ENCODE data around the gene CWF19L1.
"Not testable (repeated sequence)": the region's sequence is repeated elsewhere in the genome, so short reads cannot be mapped to it uniquely, and the experiment has no call there.

Gene CWF19L1

GRCh38 chr10:100297242-100297641 lies 29.8 kb upstream of the CWF19L1 start:
- DNase-seq (ENCODE audit: low read depth, low spot score): no peak
- Histone ChIP-seq H3K27me3 (ENCODE audit: insufficient read depth, insufficient read length) (peaks cover 3% of the 10 kb centered on the region), H3K36me3 (ENCODE audit: insufficient read depth, insufficient read length, low read length) (no peaks in the 10 kb centered on the region), H3K9me3 (ENCODE audit: insufficient read depth, low read length) (no peaks in the 10 kb centered on the region), H3K4me3 (ENCODE audit: insufficient read length, low read depth) (no peak overlapping the region), H3K9ac (ENCODE audit: insufficient read length, low read depth) (no peak overlapping the region), H3K4me1 (ENCODE audit: insufficient read depth, insufficient read length) (no peaks in the 10 kb centered on the region)
- no peak for TF ChIP-seq SUZ12 (IDR thresholded peaks at IDR 0.05; ENCODE audit: extremely low read depth, insufficient read depth, insufficient read length)
- no peak for TF ChIP-seq ZNF274 (IDR thresholded peaks at IDR 0.05; ENCODE audit: low read depth, low read length)
- no peak for TF ChIP-seq YY1 (IDR thresholded peaks at IDR 0.05; ENCODE audit: insufficient read depth, insufficient read length)

- H3K4me1 ChIP-seq (ENCODE audit: insufficient read depth, insufficient read length): no peaks in the 10 kb centered on the region
- TF ChIP-seq ZNF274 (IDR thresholded peaks at IDR 0.05; ENCODE audit: low read depth, low read length): no peak
- no peak for TF ChIP-seq YY1 (IDR thresholded peaks at IDR 0.05; ENCODE audit: insufficient read depth, insufficient read length)
- no peak for TF ChIP-seq SUZ12 (IDR thresholded peaks at IDR 0.05; ENCODE audit: extremely low read depth, insufficient read depth, insufficient read length)
- no peak overlapping the region for H3K9ac ChIP-seq (ENCODE audit: insufficient read length, low read depth)
- no peaks in the 10 kb centered on the region for H3K36me3 ChIP-seq (ENCODE audit: insufficient read depth, insufficient read length, low read length)
- no peak for DNase-seq (ENCODE audit: low read depth, low spot score)
- H3K9me3 ChIP-seq (ENCODE audit: insufficient read depth, low read length): no peaks in the 10 kb centered on the region
- H3K4me3 ChIP-seq (ENCODE audit: insufficient read length, low read depth): no peak overlapping the region
- H3K27me3 ChIP-seq (ENCODE audit: insufficient read depth, insufficient read length): peaks cover 10% of the 10 kb centered on the region
Observed at GRCh38 chr10:100293066-100293465, 25.6 kb upstream of the CWF19L1 start.

GRCh38 chr10:100292300-100292699 lies 24.9 kb upstream of the CWF19L1 start:
- H3K4me1 ChIP-seq (ENCODE audit: insufficient read depth, insufficient read length); H3K36me3 ChIP-seq (ENCODE audit: insufficient read depth, insufficient read length, low read length); H3K9me3 ChIP-seq (ENCODE audit: insufficient read depth, low read length); H3K9ac ChIP-seq (ENCODE audit: insufficient read length, low read depth); H3K4me3 ChIP-seq (ENCODE audit: insufficient read length, low read depth); DNase-seq (ENCODE audit: low read depth, low spot score); H3K27me3 ChIP-seq (ENCODE audit: insufficient read depth, insufficient read length): not testable (repeated sequence)

- TF ChIP-seq SUZ12 (IDR thresholded peaks at IDR 0.05; ENCODE audit: extremely low read depth, insufficient read depth, insufficient read length): no peak
- TF ChIP-seq YY1 (IDR thresholded peaks at IDR 0.05; ENCODE audit: insufficient read depth, insufficient read length): no peak
- TF ChIP-seq ZNF274 (IDR thresholded peaks at IDR 0.05; ENCODE audit: low read depth, low read length): no peak
- Histone ChIP-seq H3K27me3 (ENCODE audit: insufficient read depth, insufficient read length) (peaks cover 10% of the 10 kb centered on the region), H3K9ac (ENCODE audit: insufficient read length, low read depth) (no peak overlapping the region), H3K9me3 (ENCODE audit: insufficient read depth, low read length) (no peaks in the 10 kb centered on the region), H3K4me3 (ENCODE audit: insufficient read length, low read depth) (no peak overlapping the region), H3K4me1 (ENCODE audit: insufficient read depth, insufficient read length) (no peaks in the 10 kb centered on the region), H3K36me3 (ENCODE audit: insufficient read depth, insufficient read length, low read length) (no peaks in the 10 kb centered on the region)
- no peak for DNase-seq (ENCODE audit: low read depth, low spot score)
Observed at GRCh38 chr10:100291356-100291755, 23.9 kb upstream of the CWF19L1 start.

- TF ChIP-seq SUZ12 (IDR thresholded peaks at IDR 0.05; ENCODE audit: extremely low read depth, insufficient read depth, insufficient read length): no peak
- TF ChIP-seq YY1 (IDR thresholded peaks at IDR 0.05; ENCODE audit: insufficient read depth, insufficient read length): no peak
- TF ChIP-seq ZNF274 (IDR thresholded peaks at IDR 0.05; ENCODE audit: low read depth, low read length): no peak
- Histone ChIP-seq H3K9me3 (ENCODE audit: insufficient read depth, low read length) (no peaks in the 10 kb centered on the region), H3K27me3 (ENCODE audit: insufficient read depth, insufficient read length) (peaks cover 10% of the 10 kb centered on the region), H3K4me3 (ENCODE audit: insufficient read length, low read depth) (no peak overlapping the region), H3K4me1 (ENCODE audit: insufficient read depth, insufficient read length) (no peaks in the 10 kb centered on the region), H3K36me3 (ENCODE audit: insufficient read depth, insufficient read length, low read length) (peaks cover 4% of the 10 kb centered on the region), H3K9ac (ENCODE audit: insufficient read length, low read depth) (no peak overlapping the region)
- no peak for DNase-seq (ENCODE audit: low read depth, low spot score)
Observed at GRCh38 chr10:100289641-100290040, 22.2 kb upstream of the CWF19L1 start.

GRCh38 chr10:100288196-100288595 lies 20.8 kb upstream of the CWF19L1 start:
- TF ChIP-seq ZNF274 (IDR thresholded peaks at IDR 0.05; ENCODE audit: low read depth, low read length) (no peak), SUZ12 (IDR thresholded peaks at IDR 0.05; ENCODE audit: extremely low read depth, insufficient read depth, insufficient read length) (no peak), YY1 (IDR thresholded peaks at IDR 0.05; ENCODE audit: insufficient read depth, insufficient read length) (no peak)
- peaks cover 10% of the 10 kb centered on the region for H3K27me3 ChIP-seq (ENCODE audit: insufficient read depth, insufficient read length)
- H3K9me3 ChIP-seq (ENCODE audit: insufficient read depth, low read length): no peaks in the 10 kb centered on the region
- no peak for DNase-seq (ENCODE audit: low read depth, low spot score)
- peaks cover 15% of the 10 kb centered on the region for H3K36me3 ChIP-seq (ENCODE audit: insufficient read depth, insufficient read length, low read length)
- H3K9ac ChIP-seq (ENCODE audit: insufficient read length, low read depth): no peak overlapping the region
- H3K4me3 ChIP-seq (ENCODE audit: insufficient read length, low read depth): no peak overlapping the region
- no peaks in the 10 kb centered on the region for H3K4me1 ChIP-seq (ENCODE audit: insufficient read depth, insufficient read length)

GRCh38 chr10:100287756-100288155 lies 20.3 kb upstream of the CWF19L1 start:
- DNase-seq (ENCODE audit: low read depth, low spot score): no peak
- Histone ChIP-seq H3K27me3 (ENCODE audit: insufficient read depth, insufficient read length) (peaks cover 10% of the 10 kb centered on the region), H3K9ac (ENCODE audit: insufficient read length, low read depth) (no peak overlapping the region), H3K4me1 (ENCODE audit: insufficient read depth, insufficient read length) (no peaks in the 10 kb centered on the region), H3K9me3 (ENCODE audit: insufficient read depth, low read length) (no peaks in the 10 kb centered on the region), H3K36me3 (ENCODE audit: insufficient read depth, insufficient read length, low read length) (peaks cover 19% of the 10 kb centered on the region), H3K4me3 (ENCODE audit: insufficient read length, low read depth) (no peak overlapping the region)
- TF ChIP-seq YY1 (IDR thresholded peaks at IDR 0.05; ENCODE audit: insufficient read depth, insufficient read length) (no peak), ZNF274 (IDR thresholded peaks at IDR 0.05; ENCODE audit: low read depth, low read length) (no peak), SUZ12 (IDR thresholded peaks at IDR 0.05; ENCODE audit: extremely low read depth, insufficient read depth, insufficient read length) (no peak)
